GM23338 (cell line): ENCODE results near the gene GHRH. TPM values are rescaled to one million over a fixed set of nuclear protein-coding genes. Genes with fewer than 3 reads are reported as not detected.

Source experiments
- ATAC-seq: fragments of 200-7000 bp; cut with Tn5 transposase; 3 replicates; pipeline ENCODE4 v1.9.1; 2020
- DNase-seq: peaks from one replicate; pipeline ENCODE4 v3.0.0-alpha.2; 2015; ENCODE audit warnings: low spot score
- H2AFZ ChIP-seq: fragments of 200-600 bp; sonication (generic); 2 replicates; pipeline ENCODE4 v1.8.0; 2016; ENCODE audit warnings: antibody characterized with exemption, mild to moderate bottlenecking, moderate library complexity
- H3F3A ChIP-seq: fragments of 200-600 bp; sonication (generic); replicated peaks from 2 replicates; pipeline ENCODE4 v1.8.0; 2017; ENCODE audit warnings: antibody characterized with exemption, mixed run types, low read depth
- H3K27ac ChIP-seq: fragments of 200-600 bp; sonication (generic); 2 replicates; pipeline ENCODE4 v1.6.1; 2016; ENCODE audit warnings: low read depth
- H3K27me3 ChIP-seq: fragments of 200-600 bp; sonication (generic); 2 replicates; pipeline ENCODE4 v1.8.0; 2016; ENCODE audit warnings: mild to moderate bottlenecking, mixed run types, moderate library complexity; ENCODE audit not compliant: insufficient read depth
- H3K36me3 ChIP-seq: fragments of 200-600 bp; sonication (generic); 2 replicates; pipeline ENCODE4 v1.8.0; 2016; ENCODE audit warnings: mild to moderate bottlenecking; ENCODE audit not compliant: insufficient read depth
- H3K4me1 ChIP-seq: fragments of 200-600 bp; sonication (generic); 2 replicates; pipeline ENCODE4 v1.8.0; 2016; ENCODE audit warnings: mild to moderate bottlenecking, moderate library complexity; ENCODE audit not compliant: insufficient read depth
- H3K4me2 ChIP-seq: fragments of 200-600 bp; sonication (generic); 2 replicates; pipeline ENCODE4 v1.7.1; 2017; ENCODE audit warnings: mixed run types
- H3K4me3 ChIP-seq: fragments of 200-600 bp; sonication (generic); 2 replicates; pipeline ENCODE4 v1.6.1; 2016; ENCODE audit warnings: mixed run types
- H3K79me2 ChIP-seq: fragments of 200-600 bp; sonication (generic); replicated peaks from 2 replicates; pipeline ENCODE4 v1.8.0; 2017; ENCODE audit warnings: mild to moderate bottlenecking; ENCODE audit not compliant: insufficient read depth
- H3K9me2 ChIP-seq: fragments of 200-600 bp; sonication (generic); 2 replicates; pipeline ENCODE4 v1.8.0; 2017; ENCODE audit not compliant: insufficient read depth
- H4K20me1 ChIP-seq: fragments of 200-600 bp; sonication (generic); replicated peaks from 2 replicates; pipeline ENCODE4 v1.8.0; 2017; ENCODE audit warnings: mild to moderate bottlenecking; ENCODE audit not compliant: insufficient read depth
- H3K27ac Mint-ChIP-seq: 2 replicates; pipeline ENCODE4 v1.8.0; 2020; ENCODE audit warnings: inconsistent platforms, mild to moderate bottlenecking, moderate library complexity, mixed read lengths
- H3K27me3 Mint-ChIP-seq: 3 replicates; pipeline ENCODE4 v1.8.0; 2022; ENCODE audit warnings: low read depth, mild to moderate bottlenecking, moderate library complexity, mixed read lengths, inconsistent platforms; ENCODE audit not compliant: insufficient read depth, poor library complexity
- H3K36me3 Mint-ChIP-seq: 3 replicates; pipeline ENCODE4 v1.8.0; 2021; ENCODE audit warnings: low read depth, mild to moderate bottlenecking, inconsistent platforms, moderate library complexity, mixed read lengths
- H3K4me1 Mint-ChIP-seq: 3 replicates; pipeline ENCODE4 v1.8.0; 2020; ENCODE audit warnings: mild to moderate bottlenecking, inconsistent platforms, mixed read lengths
- H3K4me3 Mint-ChIP-seq: 3 replicates; pipeline ENCODE4 v1.8.0; 2021; ENCODE audit warnings: moderate library complexity, mild to moderate bottlenecking, inconsistent platforms, mixed read lengths
- H3K9me3 Mint-ChIP-seq: 3 replicates; pipeline ENCODE4 v1.8.0; 2020; ENCODE audit warnings: moderate library complexity, mild to moderate bottlenecking, inconsistent platforms, mixed read lengths
- CTCF ChIP-seq, 2 experiments: fragments of 200-600 bp in 1 of 2; sonication (generic) in 1 of 2; conservative IDR thresholded peaks; 2 replicates each; pipeline versions ENCODE4 v1.5.1 to v1.6.1; 2016 to 2017; ENCODE audit warnings: antibody characterized with exemption in 2 of 2, low read depth in 2 of 2, mild to moderate bottlenecking in 2 of 2, moderate library complexity in 1 of 2
- EZH2phosphoT487 ChIP-seq: fragments of 200-600 bp; sonication (generic); IDR thresholded peaks from one replicate; pipeline ENCODE4 v1.8.1; 2018; ENCODE audit warnings: antibody characterized with exemption; ENCODE audit not compliant: unreplicated experiment
- NANOG ChIP-seq: IDR thresholded peaks from 2 replicates; pipeline ENCODE4 v1.6.1; 2016; ENCODE audit warnings: antibody characterized with exemption, borderline replicate concordance
- ZNF114 ChIP-seq: fragments of 250-450 bp; sonication (Bioruptor Pico); IDR thresholded peaks from 2 replicates; pipeline ENCODE4 v1.5.0; 2020; ENCODE audit warnings: mild to moderate bottlenecking, moderate library complexity
- ZNF462 ChIP-seq: fragments of 250-450 bp; sonication (Bioruptor Pico); IDR thresholded peaks from 2 replicates; pipeline ENCODE4 v1.5.0; 2020; ENCODE audit warnings: mild to moderate bottlenecking, moderate library complexity
- polyA plus RNA-seq: library from polyadenylated mRNA; unstranded; fragments of >200 nt; fragmentation: Nextera tagmentation; extraction: Ambion mirVana; gene quantifications from 2 replicates; pipeline ENCODE4 v1.2.1, GENCODE V29; 2016
- total RNA-seq: library from RNA; depleted of rRNA; stranded (reverse); fragments of >200 nt; shearing (Covaris generic); gene quantifications from 2 replicates; pipeline ENCODE4 v1.2.3, GENCODE V29; 2014

Gene GHRH
- total and polyA plus RNA-seq, 2 experiments from 2014 or later: 0.40 TPM; not detected in 1

GRCh38 chr20:37283530-37284195 is 22.0 kb upstream of the GHRH start:
- no peak overlapping the region for H3K4me2 ChIP-seq
- Mint-ChIP-seq H3K9me3 (no peaks in the 10 kb centered on the region), H3K4me1 (peaks cover 13% of the 10 kb centered on the region), H3K4me3 (no peak overlapping the region), H3K27me3 (peaks cover 3% of the 10 kb centered on the region), H3K36me3 (no peaks in the 10 kb centered on the region), H3K27ac (no peak overlapping the region)
- H2AFZ ChIP-seq: no peak overlapping the region; the same call in 1 of the 2 replicates
- TF ChIP-seq EZH2phosphoT487: no peak
- TF ChIP-seq ZNF462 (CRISPR knock-in tag): no peak
- no peak for TF ChIP-seq CTCF (conservative IDR thresholded peaks at IDR 0.05; ENCODE audit: low read depth in 2 of 2)
- TF ChIP-seq NANOG: no peak
- TF ChIP-seq ZNF114: no peak
- no peak overlapping the region for H3K27ac ChIP-seq
- DNase-seq (no peak), ATAC-seq (no peak)
- H3K27me3 ChIP-seq: no peaks in the 10 kb centered on the region
- 0 out of 2 replicates have a peak, but pooled peaks cover 3% of the 10 kb centered on the region for H3F3A ChIP-seq
- H3K4me3 ChIP-seq: no peak overlapping the region
- no peaks in the 10 kb centered on the region for H3K79me2 ChIP-seq
- no peaks in the 10 kb centered on the region for H3K36me3 ChIP-seq
- no peaks in the 10 kb centered on the region for H4K20me1 ChIP-seq
- H3K9me2 ChIP-seq: no peaks in the 10 kb centered on the region
- H3K4me1 ChIP-seq: peaks cover 12% of the 10 kb centered on the region
